C4-2B (cell line): ENCODE data around the gene MSI2.

Experiments
- H3K27ac ChIP-seq: fragments of 450-650 bp; 2 replicates; pipeline ENCODE4 v1.5.1; 2017
- ZFX ChIP-seq: fragments of 450-650 bp; IDR thresholded peaks from 2 replicates; pipeline ENCODE4 v1.6.1; 2017
- TF ChIP-seq, protein P1 (sequence below): fragments of 450-650 bp; conservative IDR thresholded peaks from 2 replicates; pipeline ENCODE4 v1.5.1; 2017; ENCODE audit warnings: mild to moderate bottlenecking

The MSI2 gene

DNA sequence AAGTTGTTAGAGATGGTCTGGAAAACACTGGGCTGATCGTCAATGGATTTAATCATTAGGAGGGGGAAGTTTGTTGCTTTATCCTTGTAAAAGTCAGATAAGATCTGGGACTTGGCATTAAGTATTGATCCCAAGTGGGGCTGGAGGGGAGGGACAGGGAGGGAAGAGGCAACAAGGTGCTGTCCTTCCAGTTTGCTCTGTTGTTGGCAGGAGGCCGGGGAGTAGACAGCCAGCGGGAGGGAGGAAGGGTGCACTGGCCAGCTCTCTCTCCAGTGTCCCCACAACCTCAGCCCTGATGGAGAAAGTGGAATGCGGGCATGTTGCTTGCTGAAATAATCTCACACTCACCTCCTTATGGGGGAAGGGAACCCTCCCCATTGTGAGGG is 278.5 kb downstream of the MSI2 start:
- TF ChIP-seq ZFX = no peak
- TF ChIP-seq, protein P1, sequence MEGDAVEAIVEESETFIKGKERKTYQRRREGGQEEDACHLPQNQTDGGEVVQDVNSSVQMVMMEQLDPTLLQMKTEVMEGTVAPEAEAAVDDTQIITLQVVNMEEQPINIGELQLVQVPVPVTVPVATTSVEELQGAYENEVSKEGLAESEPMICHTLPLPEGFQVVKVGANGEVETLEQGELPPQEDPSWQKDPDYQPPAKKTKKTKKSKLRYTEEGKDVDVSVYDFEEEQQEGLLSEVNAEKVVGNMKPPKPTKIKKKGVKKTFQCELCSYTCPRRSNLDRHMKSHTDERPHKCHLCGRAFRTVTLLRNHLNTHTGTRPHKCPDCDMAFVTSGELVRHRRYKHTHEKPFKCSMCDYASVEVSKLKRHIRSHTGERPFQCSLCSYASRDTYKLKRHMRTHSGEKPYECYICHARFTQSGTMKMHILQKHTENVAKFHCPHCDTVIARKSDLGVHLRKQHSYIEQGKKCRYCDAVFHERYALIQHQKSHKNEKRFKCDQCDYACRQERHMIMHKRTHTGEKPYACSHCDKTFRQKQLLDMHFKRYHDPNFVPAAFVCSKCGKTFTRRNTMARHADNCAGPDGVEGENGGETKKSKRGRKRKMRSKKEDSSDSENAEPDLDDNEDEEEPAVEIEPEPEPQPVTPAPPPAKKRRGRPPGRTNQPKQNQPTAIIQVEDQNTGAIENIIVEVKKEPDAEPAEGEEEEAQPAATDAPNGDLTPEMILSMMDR = no peak
- peak overlapping the region; percentile 99 for H3K27ac ChIP-seq

DNA sequence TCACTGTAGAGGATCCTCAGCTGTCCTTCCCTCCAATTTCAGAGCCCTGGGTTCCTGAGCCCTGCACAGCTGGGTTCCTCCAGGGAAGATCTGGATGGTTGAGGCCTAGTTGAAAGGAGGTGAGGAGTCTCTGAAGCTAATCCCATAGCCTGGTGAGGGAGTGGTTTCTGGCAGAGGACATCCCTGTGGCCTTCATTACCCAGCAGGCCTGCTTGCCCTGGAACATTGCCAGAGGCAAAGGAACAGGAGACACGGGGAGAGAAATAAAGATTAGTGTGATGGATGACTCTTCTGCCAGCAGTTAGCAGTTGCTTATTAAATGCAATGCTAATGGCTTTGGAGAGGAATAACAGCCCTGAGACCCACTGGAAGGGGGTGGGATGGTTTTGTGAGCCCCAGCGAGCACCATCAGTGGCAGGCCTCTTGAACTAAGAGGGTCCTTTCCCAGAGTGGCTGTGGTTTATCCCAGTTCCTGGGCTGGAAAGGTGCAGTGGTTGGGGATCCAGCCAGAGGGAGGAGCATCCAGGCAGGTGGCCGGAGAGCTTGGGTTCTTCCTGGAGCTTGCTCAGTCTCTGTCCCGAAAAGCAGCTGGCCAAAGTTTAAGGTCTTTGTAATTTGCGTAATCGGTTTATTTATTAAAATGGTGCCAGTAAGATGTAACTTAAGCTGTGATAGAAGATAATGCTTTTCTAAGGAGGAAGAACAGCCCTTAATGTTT is 279.1 kb downstream of the MSI2 start:
- peak overlapping the region; percentile 99 for H3K27ac ChIP-seq
- peak; percentile 64 for TF ChIP-seq ZFX
- TF ChIP-seq, protein P1 = no peak

DNA sequence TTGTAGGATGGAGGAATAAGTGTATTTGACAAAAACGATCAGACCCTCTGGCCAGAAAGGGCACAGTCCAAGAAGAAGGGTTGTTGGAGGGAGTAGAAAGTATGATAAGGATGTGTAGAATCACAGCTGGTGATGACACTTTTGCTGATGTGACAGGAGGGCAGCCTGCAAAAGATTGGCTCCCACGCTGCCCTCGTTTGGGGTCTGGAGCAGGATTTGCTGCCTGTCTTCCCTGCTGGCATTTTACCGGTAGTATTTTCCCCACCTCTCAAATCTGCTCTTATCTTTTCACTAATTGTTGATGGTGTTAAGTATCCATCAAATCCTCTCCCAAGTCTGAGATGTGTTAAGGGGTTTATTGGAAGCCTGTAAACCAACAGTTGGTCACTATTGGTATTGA is 280.0 kb downstream of the MSI2 start:
- H3K27ac ChIP-seq = peak overlapping the region; percentile 99
- TF ChIP-seq, protein P1 = no peak
- no peak for TF ChIP-seq ZFX

DNA sequence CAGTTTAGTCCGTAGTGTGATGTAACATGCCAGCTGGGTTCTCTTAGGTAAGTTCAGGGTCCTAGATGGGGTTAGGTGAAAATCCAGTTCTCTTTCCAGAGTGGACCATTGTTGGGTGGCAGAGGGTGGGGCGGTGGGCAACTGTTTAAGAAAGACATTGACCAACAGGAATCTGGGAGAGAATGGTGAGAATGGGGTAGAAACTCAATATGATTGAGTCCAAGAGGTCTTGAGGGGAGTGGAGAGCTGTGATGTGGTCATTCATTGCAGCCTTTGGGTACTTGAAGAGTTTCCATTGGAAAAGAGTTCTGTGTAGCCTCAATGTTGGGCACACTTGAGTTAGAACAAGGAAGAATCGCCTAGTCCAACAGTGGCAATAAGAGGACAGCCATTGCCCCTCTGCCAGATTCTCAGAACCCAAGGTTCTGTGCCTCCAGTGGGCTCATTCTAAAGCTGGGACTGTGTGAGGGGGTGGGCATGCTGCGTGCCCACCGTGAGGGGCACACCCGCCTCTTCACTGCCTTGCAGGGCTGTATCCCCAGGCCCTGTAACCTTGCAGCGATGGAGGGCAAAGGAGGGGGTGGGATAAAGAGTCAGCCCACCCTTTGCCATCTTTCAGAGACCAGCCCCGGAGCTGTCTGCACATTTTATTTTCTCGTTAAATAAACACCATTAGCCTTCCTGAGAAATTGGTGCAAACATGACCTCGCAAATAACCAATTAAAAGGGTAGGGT is 280.6 kb downstream of the MSI2 start:
- TF ChIP-seq, protein P1 = no peak
- peak overlapping the region; percentile 99 for H3K27ac ChIP-seq

DNA sequence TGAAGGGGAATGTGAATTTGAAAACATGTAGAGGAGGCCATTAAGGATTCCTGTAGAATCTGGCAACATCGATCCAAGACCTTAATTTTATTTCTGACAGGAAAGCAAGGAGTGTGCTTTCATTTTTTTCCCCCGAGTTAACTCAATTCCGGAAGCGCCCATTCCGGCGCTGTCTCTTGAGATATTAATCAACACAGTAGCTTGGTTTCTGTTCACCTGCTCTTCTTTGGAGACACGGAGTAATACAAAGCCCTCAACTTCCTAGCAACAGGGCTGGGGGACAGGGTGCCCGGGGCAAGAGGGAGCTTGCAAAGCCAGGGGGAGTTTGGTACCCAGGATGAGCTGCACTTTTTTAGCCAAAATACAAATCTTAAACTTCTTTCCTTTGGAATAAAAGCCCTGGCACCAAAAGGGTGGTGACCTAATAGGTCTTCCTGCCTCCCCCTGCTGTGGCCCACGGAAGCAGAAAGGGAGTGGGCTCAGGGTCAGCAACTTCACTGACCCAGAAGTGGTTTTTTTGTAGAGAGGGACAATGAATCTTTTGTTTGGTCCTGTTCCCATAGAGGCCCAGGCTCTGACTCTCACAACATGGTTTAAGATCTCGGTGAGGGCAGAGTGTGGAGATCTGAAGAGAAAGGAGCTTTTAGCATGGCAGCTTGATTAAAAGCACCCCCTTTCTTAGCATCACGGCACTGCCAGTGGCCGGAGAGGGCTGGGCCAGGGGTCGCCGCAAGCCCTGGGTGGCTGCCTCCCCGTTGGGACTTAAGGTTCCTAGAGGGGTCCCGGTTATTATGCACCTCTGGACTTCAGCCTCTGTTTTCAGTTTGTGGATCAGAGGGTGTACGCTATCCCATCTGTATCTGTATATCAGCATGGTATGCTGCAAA is 281.4 kb downstream of the MSI2 start:
- TF ChIP-seq, protein P1 = no peak
- TF ChIP-seq ZFX = no peak
- peak overlapping the region; percentile 99 for H3K27ac ChIP-seq

DNA sequence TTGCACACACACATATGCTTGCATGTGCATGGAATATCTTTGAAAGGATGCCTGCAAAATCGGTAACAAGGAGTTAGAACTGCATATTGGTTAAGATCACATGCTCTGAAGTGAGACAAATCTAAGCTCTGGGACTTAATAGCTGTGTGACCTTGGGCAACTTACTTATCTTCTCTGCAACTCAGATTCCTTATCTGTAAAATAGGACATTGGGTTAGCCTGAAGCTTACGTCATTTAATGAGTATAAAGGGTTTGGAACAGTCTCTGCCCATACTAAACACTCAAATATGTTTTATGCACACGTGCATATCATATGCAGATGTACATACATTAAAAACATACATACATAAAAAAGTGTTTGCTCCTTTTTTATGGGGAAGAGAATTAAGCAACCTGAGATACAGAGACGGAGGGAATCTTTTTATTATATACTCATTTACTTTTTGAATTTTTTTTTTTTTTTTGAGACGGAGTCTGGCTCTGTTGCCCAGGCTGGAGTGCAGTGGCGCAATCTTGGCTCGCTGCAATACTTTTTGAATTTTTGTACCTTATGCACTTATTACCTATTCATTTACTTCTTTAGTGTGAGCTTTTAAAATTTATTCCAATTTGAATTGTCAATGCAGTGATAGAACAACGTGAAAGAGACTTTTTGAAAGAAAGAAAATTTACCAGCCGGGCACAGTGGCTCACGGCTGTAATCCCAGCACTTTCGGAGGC is 282.6 kb downstream of the MSI2 start:
- peak overlapping the region; percentile 99 for H3K27ac ChIP-seq
- TF ChIP-seq, protein P1 = no peak
- no peak for TF ChIP-seq ZFX
